AG04450 (cell line): ENCODE measurements around the gene CD27. TPM values are rescaled to one million over a fixed set of nuclear protein-coding genes. Genes with fewer than 3 reads are reported as not detected.

Experiments
- CTCF ChIA-PET: fragments of 300-600, 350-600 bp; formaldehyde crosslinking; extraction: SDS; loops from one replicate; lab custom pipeline; 2022; ENCODE audit warnings: antibody characterized with exemption, inconsistent platforms; lab: Charles Lee
- POLR2A ChIA-PET: fragments of 350-600 bp; formaldehyde crosslinking; extraction: SDS; loops from one replicate; lab custom pipeline; 2021; ENCODE audit warnings: antibody characterized with exemption, inconsistent platforms; lab: Yijun Ruan, JAX
- DNase-seq: peaks from one replicate; pipeline ENCODE4 v3.0.0-alpha.2; 2011; ENCODE audit warnings: low read depth, low spot score
- H3K27ac ChIP-seq: one replicate; pipeline ENCODE4 v1.5.1; 2012; ENCODE audit warnings: low read depth, low read length, control low read depth
- H3K27me3 ChIP-seq: one replicate; pipeline ENCODE4 v1.6.0; 2012; ENCODE audit warnings: low read length; ENCODE audit not compliant: control insufficient read depth, insufficient read depth
- H3K4me3 ChIP-seq: 2 replicates; pipeline ENCODE4 v1.5.1; 2011; ENCODE audit warnings: mild to moderate bottlenecking, low read depth, low read length, control low read depth
- H3K9me3 ChIP-seq: 2 replicates; pipeline ENCODE4 v1.5.1; 2012; ENCODE audit warnings: low read length; ENCODE audit not compliant: control insufficient read depth, insufficient read depth
- CTCF ChIP-seq: IDR thresholded peaks from 2 replicates; pipeline ENCODE4 v1.5.1; 2011; ENCODE audit warnings: low read depth, low read length, control low read depth, inconsistent platforms
- polyA plus RNA-seq: library from polyadenylated mRNA; depleted of rRNA; stranded (reverse); fragments of >200 nt; gene quantifications from 2 replicates; pipeline ENCODE4 v1.2.3, GENCODE V29; 2011

The CD27 gene
- polyA plus RNA-seq, 1 experiment, result not detected

DNA sequence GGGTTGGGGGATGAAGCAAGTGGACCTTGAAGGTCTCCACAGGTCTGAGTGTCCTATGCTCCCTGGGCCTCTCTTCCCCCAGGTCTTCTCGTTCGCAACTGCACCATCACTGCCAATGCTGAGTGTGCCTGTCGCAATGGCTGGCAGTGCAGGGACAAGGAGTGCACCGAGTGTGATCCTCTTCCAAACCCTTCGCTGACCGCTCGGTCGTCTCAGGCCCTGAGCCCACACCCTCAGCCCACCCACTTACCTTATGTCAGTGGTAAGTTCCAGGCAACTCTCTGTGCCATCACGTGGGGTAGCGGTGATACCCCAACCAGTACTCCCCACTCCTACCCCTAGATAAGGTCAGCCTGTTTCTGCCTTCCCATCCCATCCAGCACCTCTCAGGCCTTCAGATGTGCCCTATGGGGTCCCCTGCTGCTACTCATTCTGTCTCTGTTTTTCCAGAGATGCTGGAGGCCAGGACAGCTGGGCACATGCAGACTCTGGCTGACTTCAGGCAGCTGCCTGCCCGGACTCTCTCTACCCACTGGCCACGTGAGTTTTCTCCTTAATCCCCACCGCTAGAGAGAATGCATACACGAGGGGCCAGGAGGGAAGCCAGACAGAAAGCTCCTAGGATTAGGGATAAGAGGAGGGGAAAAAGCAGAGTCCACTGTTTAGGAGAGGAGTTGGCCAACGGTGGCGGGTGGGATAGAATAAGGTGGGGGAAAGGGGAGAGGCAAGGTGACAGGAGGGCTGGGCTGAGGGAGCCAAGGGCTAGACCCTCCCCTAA lies 5.5 kb downstream of the CD27 start:
- no peak for TF ChIP-seq CTCF
- no peak for DNase-seq
- Histone ChIP-seq H3K4me3 (peak overlapping the region; percentile 73), H3K27me3 (no peaks in the 10 kb centered on the region), H3K27ac (peak overlapping the region; percentile 93), H3K9me3 (no peaks in the 10 kb centered on the region; the same call in 1 of the 2 replicates)
- POLR2A ChIA-PET, result interaction anchor here (0.5 to 3.1 kb wide), 7 partner anchors 9 to 84 kb away, joined by 3 to 28 read pairs (median 3); partner anchors contain the start of genes GAPDH and VAMP1
- CTCF ChIA-PET, result interaction anchor here (0.5 to 5.1 kb wide), 4 partner anchors 8 to 254 kb away, joined by 3 to 41 read pairs (median 6); no protein-coding TSS in a partner anchor

- Histone ChIP-seq H3K4me3 (peak overlapping the region; percentile 73), H3K27me3 (no peaks in the 10 kb centered on the region), H3K27ac (peak overlapping the region; percentile 93), H3K9me3 (no peaks in the 10 kb centered on the region; the same call in 1 of the 2 replicates)
- CTCF ChIA-PET, result interaction anchor here (0.5 to 5.1 kb wide), 4 partner anchors 9 to 254 kb away, joined by 3 to 41 read pairs (median 7); no protein-coding TSS in a partner anchor
- POLR2A ChIA-PET, result interaction anchor here (0.5 to 3.1 kb wide), 9 partner anchors 10 to 114 kb away, joined by 3 to 28 read pairs (median 5); partner anchors contain the start of genes GAPDH and VAMP1
- TF ChIP-seq CTCF, result no peak
- no peak for DNase-seq
Observed at GRCh38 chr12:6450869-6451347, 6.2 kb downstream of the CD27 start.

DNA sequence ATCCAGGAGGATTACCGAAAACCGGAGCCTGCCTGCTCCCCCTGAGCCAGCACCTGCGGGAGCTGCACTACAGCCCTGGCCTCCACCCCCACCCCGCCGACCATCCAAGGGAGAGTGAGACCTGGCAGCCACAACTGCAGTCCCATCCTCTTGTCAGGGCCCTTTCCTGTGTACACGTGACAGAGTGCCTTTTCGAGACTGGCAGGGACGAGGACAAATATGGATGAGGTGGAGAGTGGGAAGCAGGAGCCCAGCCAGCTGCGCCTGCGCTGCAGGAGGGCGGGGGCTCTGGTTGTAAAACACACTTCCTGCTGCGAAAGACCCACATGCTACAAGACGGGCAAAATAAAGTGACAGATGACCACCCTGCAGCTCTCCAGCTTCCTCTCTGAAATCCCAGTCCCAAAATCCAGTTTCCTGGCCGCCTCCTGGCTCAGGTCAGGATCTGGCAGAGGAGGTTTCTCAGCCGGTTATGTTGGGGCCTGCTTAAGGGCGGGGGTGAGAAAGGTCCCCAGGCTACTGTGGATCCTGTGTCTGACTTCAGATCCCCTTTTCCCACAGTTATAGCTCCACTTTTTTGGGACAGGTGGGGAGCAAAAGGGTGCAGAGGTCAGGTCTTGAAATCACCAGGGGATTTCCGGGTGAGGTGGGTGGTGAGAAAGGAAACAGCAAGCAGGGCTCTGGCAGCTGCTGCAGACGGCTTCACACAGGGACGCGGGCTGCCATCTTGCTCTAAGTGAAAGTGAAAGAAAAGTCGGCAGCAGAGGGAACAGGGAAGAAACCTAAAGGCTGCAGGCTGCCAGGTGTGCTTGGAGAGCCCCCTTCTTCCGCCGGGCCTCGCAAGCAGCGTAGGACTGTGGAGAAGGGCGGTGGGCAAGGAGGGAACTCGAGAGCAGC lies 6.8 kb downstream of the CD27 start, which contains the start of gene TAPBPL:
Gene TAPBPL (plus strand): TSS at position 695 of the 897 bp plus-strand sequence. CDS start 207 bp downstream, outside the sequence.
- ChIA-PET POLR2A (interaction anchor here (0.6 to 3.1 kb wide), 8 partner anchors 9 to 115 kb away, joined by 3 to 28 read pairs (median 5); partner anchors contain the start of genes GAPDH and VAMP1), CTCF (interaction anchor here (1.1 to 5.1 kb wide), 3 partner anchors 14 to 117 kb away, joined by 3 to 41 read pairs (median 5); no protein-coding TSS in a partner anchor)
- Histone ChIP-seq H3K9me3 (no peaks in the 10 kb centered on the region; the same call in 1 of the 2 replicates), H3K4me3 (peak within 1 kb of the TSS; percentile 73), H3K27ac (peak within 1 kb of the TSS; percentile 93), H3K27me3 (no peaks in the 10 kb centered on the region)
- no peak for TF ChIP-seq CTCF
- DNase-seq, result no peak

DNA sequence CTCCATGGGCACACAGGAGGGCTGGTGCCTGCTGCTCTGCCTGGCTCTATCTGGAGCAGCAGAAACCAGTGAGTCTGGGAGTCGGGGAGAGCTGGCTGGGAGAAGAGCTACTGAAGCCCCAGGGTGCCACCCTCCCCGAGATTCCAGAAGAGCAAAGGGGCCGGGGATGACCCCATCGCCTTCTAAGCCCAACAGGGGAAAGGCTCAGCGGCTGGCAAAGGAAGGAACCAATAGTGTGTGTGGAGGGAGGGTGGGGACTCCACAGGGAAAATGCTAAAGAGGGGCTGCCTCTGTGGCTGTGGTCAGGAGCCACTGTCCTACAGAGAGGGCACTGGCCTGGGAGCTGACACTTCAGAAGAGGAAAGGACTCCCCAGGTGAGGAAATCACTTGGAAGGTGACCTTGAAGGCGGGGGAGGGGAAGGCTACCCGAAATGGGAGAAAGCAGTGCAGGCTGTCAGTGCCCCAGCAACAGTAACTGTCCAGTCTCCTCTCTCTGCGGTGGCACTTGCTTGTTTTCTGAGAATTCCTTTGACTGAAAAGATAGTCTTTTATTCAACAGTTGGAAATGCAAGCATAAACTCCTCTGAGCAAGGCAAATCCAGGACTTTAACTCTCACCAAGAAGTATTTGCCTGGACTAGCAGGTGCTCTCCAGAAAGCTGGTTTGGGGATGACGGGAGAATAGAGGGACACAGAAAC lies 7.6 kb downstream of the CD27 start:
- Histone ChIP-seq H3K4me3 (peak overlapping the region; percentile 73), H3K27me3 (no peaks in the 10 kb centered on the region), H3K9me3 (no peaks in the 10 kb centered on the region; the same call in 1 of the 2 replicates), H3K27ac (peak overlapping the region; percentile 93)
- no peak for DNase-seq
- POLR2A ChIA-PET, result interaction anchor here (1.1 to 3.1 kb wide), 4 partner anchors 9 to 82 kb away, joined by 4 to 28 read pairs (median 6); partner anchors contain the start of genes GAPDH and VAMP1
- CTCF ChIA-PET, result interaction anchor here (1.1 to 5.1 kb wide), 4 partner anchors 9 to 118 kb away, joined by 3 to 41 read pairs (median 4); no protein-coding TSS in a partner anchor
- no peak for TF ChIP-seq CTCF
